GM12878 (cell line): Measurements from ENCODE around the gene SNAP23. TPM values are rescaled to one million over a fixed set of nuclear protein-coding genes. Genes with fewer than 3 reads are reported as not detected.
"Not testable (repeated sequence)": the region's sequence is repeated elsewhere in the genome, so short reads cannot be mapped to it uniquely, and the experiment has no call there.

ENCODE experiments used
- ATAC-seq: fragments of 200-7000 bp; cut with Tn5 transposase; 3 replicates; pipeline ENCODE4 v1.9.1; 2020; ENCODE audit warnings: mild to moderate bottlenecking, moderate library complexity
- BruUV-seq: library from RNA; stranded (reverse); fragments of 400-500 nt; replicated peaks from 2 replicates; lab custom pipeline; 2021; lab: Mats Ljungman, UMichigan
- CTCF ChIA-PET: fragments of 300-600 bp; sonication (Branson Sonifier 250); formaldehyde crosslinking; extraction: SDS; loops from one replicate; lab custom pipeline; 2021; ENCODE audit warnings: inconsistent platforms; lab: Yijun Ruan, JAX
- POLR2A ChIA-PET: fragments of 350-600 bp; formaldehyde crosslinking; extraction: SDS; loops from one replicate; lab custom pipeline; 2021; ENCODE audit warnings: inconsistent platforms; lab: Charles Lee
- RAD21 ChIA-PET: fragments of 300-600 bp; sonication (Branson Sonifier 250); formaldehyde crosslinking; loops from one replicate; lab custom pipeline; 2023; ENCODE audit warnings: antibody characterized with exemption; ENCODE audit not compliant: unreplicated experiment; lab: Charles Lee
- SMC1A ChIA-PET: fragments of 300-600 bp; sonication (Branson Sonifier 250); formaldehyde crosslinking; loops from one replicate; lab custom pipeline; 2023; ENCODE audit not compliant: unreplicated experiment, uncharacterized antibody; lab: Charles Lee
- DNase-seq: peaks from one replicate; pipeline ENCODE4 v3.0.0-alpha.2; 2011; ENCODE audit warnings: low read depth, low spot score
- FAIRE-seq: peaks from 3 replicates; lab custom pipeline; 2011; peaks lifted over from hg19 to GRCh38; lab: Jason Lieb, UNC
- H2AFZ ChIP-seq: 2 replicates; pipeline ENCODE4 v1.6.0; 2011; ENCODE audit warnings: low read depth, low read length, control low read depth; ENCODE audit not compliant: control insufficient read depth
- H3K27ac ChIP-seq: 2 replicates; pipeline ENCODE4 v1.5.1; 2011; ENCODE audit warnings: control low read depth; ENCODE audit not compliant: control insufficient read depth, insufficient read depth
- H3K27me3 ChIP-seq, 2 experiments: replicated peaks in 1 of 2; 2 replicates each; pipeline versions ENCODE4 v1.6.0 to v1.6.1; 2011; ENCODE audit warnings: low read length in 1 of 2; ENCODE audit not compliant: control insufficient read depth in 2 of 2, insufficient read depth in 2 of 2
- H3K36me3 ChIP-seq, 2 experiments: 2 replicates each; pipeline ENCODE4 v1.5.1; 2011; ENCODE audit warnings: low read length in 1 of 2; ENCODE audit not compliant: control insufficient read depth in 2 of 2, insufficient read depth in 2 of 2
- H3K4me1 ChIP-seq: 2 replicates; pipeline ENCODE4 v1.6.1; 2011; ENCODE audit warnings: mild to moderate bottlenecking, low read length, moderate library complexity, mixed read lengths; ENCODE audit not compliant: control insufficient read depth, insufficient read depth
- H3K4me2 ChIP-seq: 2 replicates; pipeline ENCODE4 v1.6.0; 2011; ENCODE audit warnings: control low read depth; ENCODE audit not compliant: control insufficient read depth, insufficient read depth
- H3K4me3 ChIP-seq: fragments of 200-600 bp; sonication (generic); 2 replicates; pipeline ENCODE4 v1.5.1; 2016
- H3K79me2 ChIP-seq: 2 replicates; pipeline ENCODE4 v1.6.0; 2011; ENCODE audit warnings: low read length; ENCODE audit not compliant: control insufficient read depth, insufficient read depth
- H3K9ac ChIP-seq: 2 replicates; pipeline ENCODE4 v1.8.0; 2011; ENCODE audit warnings: low read length, control low read depth, mixed read lengths; ENCODE audit not compliant: control insufficient read depth, insufficient read depth
- H3K9me3 ChIP-seq: replicated peaks from 3 replicates; pipeline ENCODE4 v1.5.1; 2011; ENCODE audit warnings: mild to moderate bottlenecking, low read length; ENCODE audit not compliant: control insufficient read depth, insufficient read depth
- H4K20me1 ChIP-seq: 2 replicates; pipeline ENCODE4 v1.6.0; 2011; ENCODE audit not compliant: control insufficient read depth, insufficient read depth
- SUPT20H ChIP-seq: IDR thresholded peaks from 2 replicates; pipeline ENCODE4 v1.6.1; 2011; ENCODE audit warnings: low read depth, mild to moderate bottlenecking, low read length, moderate library complexity, borderline replicate concordance; ENCODE audit not compliant: control insufficient read depth
- WGBS: methylation state at CpG from one replicate; pipeline ENCODE4 v1.1.6; 2016; ENCODE audit warnings: low lambda C conversion rate; ENCODE audit not compliant: insufficient replicate concordance, insufficient coverage; ENCODE audit errors: missing lambda C conversion rate; 5-methylcytosine and 5-hydroxymethylcytosine counted together
- in situ Hi-C: fragments of 300-500 bp; cut with MboI; formaldehyde crosslinking; loops from 9 replicates; pipeline ENCODE4 v1.14.3; 2018; ENCODE audit warnings: mixed read lengths
- intact Hi-C: fragments of 100-400 bp; cut with micrococcal nuclease; formaldehyde crosslinking; loops from one replicate; pipeline ENCODE4 v1.14.2; 2022; ENCODE audit not compliant: unreplicated experiment
- polyA plus RNA-seq, 11 experiments: library from polyadenylated mRNA; depleted of rRNA in 4 of 11; unstranded in 6 of 11; stranded (reverse) in 5 of 11; fragments of >200 nt; fragmentation: Nextera tagmentation in 4 of 11; fragmentation: Illumina TruSeq in 1 of 11; extraction: Ambion mirVana in 4 of 11; extraction: Trizol in 1 of 11; gene quantifications; 1 replicate in 1 of 11; 2 replicates in 10 of 11; pipeline versions ENCODE4 v1.2.1 to v1.2.3, GENCODE V29; 2011 to 2016; ENCODE audit warnings: inconsistent platforms in 2 of 11, missing spikeins in 2 of 11, low read depth in 1 of 11
- total RNA-seq, 4 experiments: library from RNA; depleted of rRNA in 3 of 4; stranded (reverse); fragments of >200 nt in 3 of 4; fragmentation: Illumina TruSeq in 1 of 4; extraction: Trizol in 1 of 4; gene quantifications; 2 replicates each; pipeline versions ENCODE4 v1.2.1 to v1.2.3, GENCODE V29; 2013 to 2021

Gene SNAP23
- total and polyA plus RNA-seq, 10 of the 15 experiments (the other 5 are each of a cell fraction or from before 2014, with no cell fraction given): 51.9 to 127 (median 74.6) TPM

GRCh38 chr15:42553554-42553953 is 58.1 kb downstream of the SNAP23 start:
- H2AFZ ChIP-seq: no peak overlapping the region
- H3K4me2 ChIP-seq: 0 out of 2 replicates have a peak overlapping the region, but pooled peaks have one; percentile 15
- WGBS: 95% methylated on average over 1 of the region's 1 CpG
- intact Hi-C loops: no loop called here
- in situ Hi-C loops: no loop called here
- TF ChIP-seq SUPT20H: no peak
- no peak for ATAC-seq
- H3K9ac ChIP-seq: no peak overlapping the region
- H3K79me2 ChIP-seq: peaks cover 56% of the 10 kb centered on the region
- SMC1A ChIA-PET: interaction anchor here (1.0 to 1.5 kb wide), 4 partner anchors 8 to 43 kb away, joined by 3 to 4 read pairs (median 4); no protein-coding TSS in a partner anchor
- RAD21 ChIA-PET: no interaction called here
- no TSS peak for BruUV-seq
- POLR2A ChIA-PET: interaction anchor here (0.6 to 2.1 kb wide), 8 partner anchors 9 to 1269 kb away, joined by 3 to 7 read pairs (median 3); no protein-coding TSS in a partner anchor
- no peaks in the 10 kb centered on the region for H3K4me1 ChIP-seq
- DNase-seq: no peak
- no peak for FAIRE-seq
- no peaks in the 10 kb centered on the region for H4K20me1 ChIP-seq
- no peaks in the 10 kb centered on the region for H3K9me3 ChIP-seq
- no peak overlapping the region for H3K27ac ChIP-seq
- CTCF ChIA-PET: no interaction called here
- no peaks in the 10 kb centered on the region; a peak in 1 of 4 replicates for H3K36me3 ChIP-seq
- no peaks in the 10 kb centered on the region for H3K27me3 ChIP-seq
- no peak overlapping the region for H3K4me3 ChIP-seq

DNA sequence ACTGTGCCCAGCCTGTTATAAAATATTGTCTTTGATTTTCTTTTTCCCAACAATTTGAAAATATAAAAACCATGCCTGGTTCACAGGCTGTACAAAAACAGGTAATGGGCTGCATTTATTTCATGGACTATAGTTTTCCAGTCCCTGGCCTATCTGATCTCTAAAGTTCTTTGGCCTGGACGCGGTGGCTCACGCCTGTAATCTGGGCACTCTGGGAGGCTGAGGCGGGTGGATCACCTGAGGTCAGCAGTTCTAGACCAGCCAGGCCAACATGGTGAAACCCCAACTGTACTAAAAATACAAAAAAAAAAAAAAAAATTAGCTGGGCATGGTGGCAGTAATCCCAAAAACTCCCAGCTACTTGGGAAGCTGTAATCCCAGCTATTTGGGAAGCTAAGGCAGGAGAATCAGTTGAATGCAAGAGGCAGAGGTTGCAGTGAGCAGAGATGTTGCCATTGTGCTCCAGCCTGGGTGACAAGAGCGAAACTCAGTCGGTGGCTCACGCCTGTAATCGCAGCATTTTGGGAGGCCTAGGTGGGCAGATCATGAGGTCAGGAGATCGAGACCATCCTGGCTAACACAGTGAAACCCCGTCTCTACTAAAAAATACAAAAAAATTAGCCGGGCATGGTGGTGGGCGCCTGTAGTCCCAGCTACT is 61.2 kb downstream of the SNAP23 start:
- 98% methylated on average over 12 of the region's 12 CpGs for WGBS
- DNase-seq, H4K20me1 ChIP-seq, H3K4me3 ChIP-seq, BruUV-seq, FAIRE-seq, H3K4me2 ChIP-seq, ATAC-seq, in situ Hi-C loops, H3K9me3 ChIP-seq, H3K36me3 ChIP-seq, H3K4me1 ChIP-seq, POLR2A ChIA-PET, H3K27ac ChIP-seq, H3K27me3 ChIP-seq, H2AFZ ChIP-seq, intact Hi-C loops, H3K9ac ChIP-seq, SMC1A ChIA-PET: not testable (repeated sequence)
- RAD21 ChIA-PET: interaction anchor here (0.9 kb wide), 1 partner anchor 52 kb away, joined by 3 read pairs; no protein-coding TSS in a partner anchor
- CTCF ChIA-PET: interaction anchor here (1.4 kb wide), 1 partner anchor 9 kb away, joined by 4 read pairs; no protein-coding TSS in a partner anchor
- H3K79me2 ChIP-seq: peaks cover 30% of the 10 kb centered on the region
